PC-3 (cell line): Measurements from ENCODE around the gene ZNF148. TPM values are rescaled to one million over a fixed set of nuclear protein-coding genes. Genes with fewer than 3 reads are reported as not detected.
"Not testable (repeated sequence)": the region's sequence is repeated elsewhere in the genome, so short reads cannot be mapped to it uniquely, and the experiment has no call there.

ENCODE experiments used
- ATAC-seq: fragments of 200-7000 bp; cut with Tn5 transposase; 2 replicates; pipeline ENCODE4 v1.9.1; 2020; ENCODE audit warnings: mild to moderate bottlenecking, moderate library complexity
- BruUV-seq: library from RNA; stranded (reverse); fragments of 400-500 nt; replicated peaks from 2 replicates; lab custom pipeline; 2021; lab: Mats Ljungman, UMichigan
- CTCF ChIA-PET: fragments of 300-600 bp; sonication (Branson Sonifier 250); formaldehyde crosslinking; loops from one replicate; lab custom pipeline; 2022; ENCODE audit warnings: antibody characterized with exemption; lab: Charles Lee
- POLR2A ChIA-PET: fragments of 300-600 bp; sonication (Branson Sonifier 250); formaldehyde crosslinking; loops from one replicate; lab custom pipeline; 2022; ENCODE audit warnings: antibody characterized with exemption; ENCODE audit not compliant: unreplicated experiment; lab: Charles Lee
- DNase-seq: peaks from one replicate; pipeline ENCODE4 v3.0.0-alpha.2; 2015
- H2AFZ ChIP-seq: fragments of 300-600 bp; sonication (generic); 2 replicates; pipeline ENCODE4 v1.6.0; 2016; ENCODE audit warnings: antibody characterized with exemption, low read length
- H3F3A ChIP-seq: fragments of 300-600 bp; sonication (generic); one replicate; pipeline ENCODE4 v1.6.0; 2017; ENCODE audit warnings: antibody characterized with exemption, low read length, control low read depth, mild to moderate bottlenecking; ENCODE audit not compliant: unreplicated experiment
- H3K27ac ChIP-seq: fragments of 300-600 bp; sonication (generic); 2 replicates; pipeline ENCODE4 v1.5.1; 2016; ENCODE audit warnings: mild to moderate bottlenecking, low read length
- H3K27me3 ChIP-seq: fragments of 300-600 bp; sonication (generic); 2 replicates; pipeline ENCODE4 v1.6.1; 2016; ENCODE audit warnings: low read length, mixed read lengths
- H3K36me3 ChIP-seq: fragments of 300-600 bp; sonication (generic); 2 replicates; pipeline ENCODE4 v1.6.1; 2016; ENCODE audit warnings: low read depth, mixed run types, low read length, mixed read lengths
- H3K4me1 ChIP-seq: fragments of 300-600 bp; sonication (generic); 2 replicates; pipeline ENCODE4 v1.5.1; 2016; ENCODE audit warnings: low read length; ENCODE audit not compliant: insufficient read depth
- H3K4me2 ChIP-seq: fragments of 300-600 bp; sonication (generic); 2 replicates; pipeline ENCODE4 v1.6.0; 2016; ENCODE audit warnings: low read length
- H3K4me3 ChIP-seq: fragments of 300-600 bp; sonication (generic); 2 replicates; pipeline ENCODE4 v1.5.1; 2016; ENCODE audit warnings: mild to moderate bottlenecking, low read length, mixed read lengths
- H3K79me2 ChIP-seq: fragments of 300-600 bp; sonication (generic); 2 replicates; pipeline ENCODE4 v1.6.1; 2017; ENCODE audit warnings: low read length, mixed read lengths
- H3K9ac ChIP-seq: fragments of 300-600 bp; sonication (generic); 2 replicates; pipeline ENCODE4 v1.6.0; 2016; ENCODE audit warnings: mild to moderate bottlenecking, low read length
- H3K9me2 ChIP-seq: fragments of 300-600 bp; sonication (generic); replicated peaks from 2 replicates; pipeline ENCODE4 v1.6.1; 2016; ENCODE audit warnings: mixed run types, low read length, mixed read lengths
- H3K9me3 ChIP-seq: fragments of 300-600 bp; sonication (generic); 2 replicates; pipeline ENCODE4 v1.6.1; 2016; ENCODE audit warnings: low read length, mixed read lengths
- H4K20me1 ChIP-seq: fragments of 300-600 bp; sonication (generic); 2 replicates; pipeline ENCODE4 v1.6.1; 2016; ENCODE audit warnings: low read length, mixed read lengths
- CTCF ChIP-seq: fragments of 300-600 bp; sonication (generic); conservative IDR thresholded peaks from 2 replicates; pipeline ENCODE4 v1.5.1; 2017; ENCODE audit warnings: antibody characterized with exemption, low read depth, mild to moderate bottlenecking, low read length
- EZH2 ChIP-seq: fragments of 300-600 bp; sonication (generic); IDR thresholded peaks from one replicate; pipeline ENCODE4 v1.6.1; 2017; ENCODE audit warnings: antibody characterized with exemption, mild to moderate bottlenecking, low read length; ENCODE audit not compliant: unreplicated experiment
- EZH2phosphoT487 ChIP-seq: fragments of 300-600 bp; sonication (generic); IDR thresholded peaks from 2 replicates; pipeline ENCODE4 v1.6.1; 2018; ENCODE audit warnings: mild to moderate bottlenecking, antibody characterized with exemption, low read length, borderline replicate concordance
- intact Hi-C: fragments of 100-400 bp; cut with micrococcal nuclease; formaldehyde crosslinking; loops from 2 replicates; pipeline ENCODE4 v1.9.0; 2023
- total RNA-seq: library from RNA; depleted of rRNA; stranded (reverse); fragments of >200 nt; gene quantifications from 2 replicates; pipeline ENCODE4 v1.2.3, GENCODE V29; 2014

ZNF148 gene
- total RNA-seq, 1 experiment from 2014 or later: 18.1 TPM

GRCh38 chr3:125406070-125406469 lies 30.9 kb upstream of the ZNF148 start:
- ChIA-PET CTCF (no interaction called here), POLR2A (no interaction called here)
- no peak overlapping the region for H2AFZ ChIP-seq
- intact Hi-C loops: no loop called here
- no peak overlapping the region for H3K9ac ChIP-seq
- no peak for TF ChIP-seq EZH2phosphoT487
- TF ChIP-seq EZH2: no peak
- no peak for TF ChIP-seq CTCF
- H3K4me1 ChIP-seq: no peaks in the 10 kb centered on the region
- H3K79me2 ChIP-seq: no peaks in the 10 kb centered on the region
- H3K4me3 ChIP-seq: no peak overlapping the region
- no peaks in the 10 kb centered on the region for H3F3A ChIP-seq
- no peaks in the 10 kb centered on the region for H3K36me3 ChIP-seq
- H3K27ac ChIP-seq: no peak overlapping the region
- H3K4me2 ChIP-seq: no peak overlapping the region
- DNase-seq (no peak), ATAC-seq (no peak)
- no peaks in the 10 kb centered on the region for H3K27me3 ChIP-seq
- no peaks in the 10 kb centered on the region for H3K9me2 ChIP-seq
- H3K9me3 ChIP-seq: no peaks in the 10 kb centered on the region
- no TSS peak for BruUV-seq
- H4K20me1 ChIP-seq: no peaks in the 10 kb centered on the region

GRCh38 chr3:125405515-125405914 lies 30.4 kb upstream of the ZNF148 start:
- H3K9ac ChIP-seq, intact Hi-C loops, H3K79me2 ChIP-seq, H3K4me1 ChIP-seq, H3K4me2 ChIP-seq, DNase-seq, H3K9me2 ChIP-seq, POLR2A ChIA-PET, BruUV-seq, H3K27ac ChIP-seq, H3K27me3 ChIP-seq, H3K9me3 ChIP-seq, CTCF ChIA-PET, H3K4me3 ChIP-seq, H3F3A ChIP-seq, H4K20me1 ChIP-seq, H3K36me3 ChIP-seq, H2AFZ ChIP-seq, ATAC-seq: not testable (repeated sequence)

GRCh38 chr3:125403789-125404188 lies 28.7 kb upstream of the ZNF148 start:
- H3K9me3 ChIP-seq: no peaks in the 10 kb centered on the region
- intact Hi-C loops: no loop called here
- 0 out of 2 replicates have a peak, but pooled peaks have one; percentile 20 for ATAC-seq
- no peaks in the 10 kb centered on the region for H3K36me3 ChIP-seq
- CTCF ChIA-PET: interaction anchor here (0.6 kb wide), 1 partner anchor 43 kb away, joined by 3 read pairs; no protein-coding TSS in a partner anchor
- H4K20me1 ChIP-seq: no peaks in the 10 kb centered on the region
- no peaks in the 10 kb centered on the region for H3F3A ChIP-seq
- no peak overlapping the region for H3K27ac ChIP-seq
- H3K79me2 ChIP-seq: no peaks in the 10 kb centered on the region
- no peaks in the 10 kb centered on the region for H3K9me2 ChIP-seq
- no peaks in the 10 kb centered on the region for H3K27me3 ChIP-seq
- no peak overlapping the region for H3K4me2 ChIP-seq
- H2AFZ ChIP-seq: no peak overlapping the region
- TF ChIP-seq CTCF (no peak), EZH2 (no peak), EZH2phosphoT487 (no peak)
- BruUV-seq: no TSS peak
- POLR2A ChIA-PET: no interaction called here
- H3K9ac ChIP-seq: no peak overlapping the region
- H3K4me3 ChIP-seq: no peak overlapping the region
- H3K4me1 ChIP-seq: no peaks in the 10 kb centered on the region
- no peak for DNase-seq
